Stimulated activated CD4-positive, alpha-beta T cell treated with anti-CD3 and anti-CD28 coated beads, Interleukin-12 subunit alpha, Interleukin-12 subunit beta, amount 100 ng/mL, for 48 hours (primary cell): Measurements from ENCODE around the gene LRRN2.
"Not testable (repeated sequence)": the region's sequence is repeated elsewhere in the genome, so short reads cannot be mapped to it uniquely, and the experiment has no call there.

Experiments
- DNase-seq, 3 donors: peaks; one replicate each; pipeline ENCODE4 v3.0.0-alpha.2; 2020; ENCODE audit warnings: low read depth in 2 of 3, low spot score in 1 of 3

Gene LRRN2

DNA sequence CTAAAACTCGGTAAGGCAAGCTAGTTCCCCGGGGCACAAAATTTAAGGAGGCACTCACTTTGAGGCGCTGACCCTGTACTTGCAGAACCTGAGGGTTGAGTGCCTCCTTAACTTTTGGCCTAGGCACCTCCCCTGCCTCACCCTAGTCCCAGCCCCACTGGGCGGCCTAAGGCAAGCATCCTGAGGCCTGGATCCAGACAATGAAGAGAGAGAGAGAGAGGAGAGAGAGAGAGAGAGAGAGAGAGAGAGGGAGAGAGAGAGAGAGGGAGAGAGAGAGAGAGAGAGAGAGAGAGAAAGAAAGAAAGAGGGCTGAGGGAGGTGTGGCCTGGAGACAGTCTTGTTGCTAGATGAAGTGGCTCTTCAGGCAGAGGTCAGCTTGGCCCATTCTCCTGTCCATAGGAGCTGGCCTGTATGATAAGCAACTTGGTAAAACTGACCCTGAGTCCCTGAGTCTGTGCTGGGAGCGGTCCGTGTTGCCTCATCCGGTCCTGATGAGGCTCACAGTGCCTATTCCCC is 7.4 kb upstream of the LRRN2 start:
- no peak for DNase-seq

DNA sequence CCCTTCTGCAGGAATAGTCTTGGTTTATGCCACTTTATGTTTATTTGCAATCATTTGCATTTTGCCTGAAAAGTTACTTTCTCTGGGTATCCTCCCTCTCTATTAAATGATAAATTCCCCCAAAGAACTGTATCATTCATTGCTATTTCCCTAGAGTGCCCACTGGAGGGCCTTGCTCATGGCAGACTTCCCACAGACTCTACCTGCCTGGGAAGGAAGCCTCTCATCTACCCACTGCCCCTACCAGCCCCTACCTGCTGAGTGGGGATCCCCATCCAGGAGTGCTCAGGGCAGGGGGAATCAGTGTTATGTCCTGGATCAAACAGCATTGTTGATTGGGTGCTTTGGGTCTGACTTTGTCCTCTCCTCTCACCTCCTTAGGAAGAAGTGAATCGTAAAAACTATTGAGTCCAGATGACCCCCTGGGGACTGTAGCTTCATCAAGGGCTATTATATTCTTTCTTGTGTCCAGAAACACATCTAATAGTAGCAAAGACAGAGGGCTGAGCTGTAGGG is 6.8 kb upstream of the LRRN2 start:
- DNase-seq: no peak

DNA sequence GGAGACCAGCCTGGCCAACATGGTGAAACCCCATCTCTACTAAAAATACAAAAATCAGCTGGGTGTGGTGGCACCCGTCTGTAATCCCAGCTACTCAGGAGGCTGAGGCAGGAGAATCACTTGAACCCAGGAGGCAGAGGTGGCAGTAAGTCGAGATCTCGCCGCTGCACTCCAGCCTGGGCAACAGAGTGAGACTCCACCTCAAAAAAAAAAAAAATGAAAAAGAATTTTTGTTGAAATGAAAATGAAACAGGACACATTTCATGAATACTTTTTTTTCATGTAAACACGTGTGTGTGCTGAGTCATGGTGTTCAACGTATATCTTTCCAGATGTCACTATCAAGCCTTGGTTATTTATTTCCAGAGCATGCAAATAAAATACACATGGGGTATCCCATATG is 5.8 kb upstream of the LRRN2 start:
- DNase-seq: not testable (repeated sequence)

DNA sequence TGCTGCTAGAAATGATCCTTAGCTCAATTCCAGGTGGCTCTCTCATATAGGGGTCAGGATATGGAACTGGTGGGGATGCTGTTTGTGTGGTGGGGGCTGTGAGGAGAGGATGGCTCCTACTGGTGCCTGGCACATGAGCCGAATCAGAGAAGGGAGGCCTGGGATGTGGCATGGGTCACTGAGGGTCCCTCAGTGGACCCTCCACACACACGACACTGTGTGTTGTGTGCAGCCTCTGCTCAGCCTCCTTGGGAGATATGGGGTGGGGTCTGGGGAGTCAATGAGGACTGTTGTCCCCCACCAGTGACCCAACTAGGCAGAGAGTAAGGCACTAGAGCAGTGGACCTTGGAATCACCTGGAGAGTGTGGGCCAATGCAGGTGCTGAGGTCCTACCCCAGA is 3.2 kb upstream of the LRRN2 start:
- no peak for DNase-seq

DNA sequence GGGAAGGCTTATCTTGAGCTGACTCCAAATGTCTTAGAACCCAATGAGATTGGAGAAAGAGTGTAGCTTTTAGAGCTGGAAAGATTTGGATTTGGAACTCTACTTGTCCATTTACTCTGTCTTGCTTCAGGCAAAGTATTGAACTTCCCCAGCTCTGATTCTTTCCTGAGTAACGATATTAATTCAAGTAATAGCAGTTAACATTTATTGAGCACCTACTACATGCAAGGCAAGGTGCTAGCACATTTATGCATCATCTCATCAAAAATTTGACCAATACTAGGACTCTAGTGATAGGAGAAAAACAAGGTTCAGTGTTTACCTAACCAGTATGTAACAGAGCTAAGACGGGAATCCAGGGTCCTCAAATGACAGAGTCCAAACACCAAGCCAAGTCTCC is 2.5 kb upstream of the LRRN2 start:
- DNase-seq: no peak

DNA sequence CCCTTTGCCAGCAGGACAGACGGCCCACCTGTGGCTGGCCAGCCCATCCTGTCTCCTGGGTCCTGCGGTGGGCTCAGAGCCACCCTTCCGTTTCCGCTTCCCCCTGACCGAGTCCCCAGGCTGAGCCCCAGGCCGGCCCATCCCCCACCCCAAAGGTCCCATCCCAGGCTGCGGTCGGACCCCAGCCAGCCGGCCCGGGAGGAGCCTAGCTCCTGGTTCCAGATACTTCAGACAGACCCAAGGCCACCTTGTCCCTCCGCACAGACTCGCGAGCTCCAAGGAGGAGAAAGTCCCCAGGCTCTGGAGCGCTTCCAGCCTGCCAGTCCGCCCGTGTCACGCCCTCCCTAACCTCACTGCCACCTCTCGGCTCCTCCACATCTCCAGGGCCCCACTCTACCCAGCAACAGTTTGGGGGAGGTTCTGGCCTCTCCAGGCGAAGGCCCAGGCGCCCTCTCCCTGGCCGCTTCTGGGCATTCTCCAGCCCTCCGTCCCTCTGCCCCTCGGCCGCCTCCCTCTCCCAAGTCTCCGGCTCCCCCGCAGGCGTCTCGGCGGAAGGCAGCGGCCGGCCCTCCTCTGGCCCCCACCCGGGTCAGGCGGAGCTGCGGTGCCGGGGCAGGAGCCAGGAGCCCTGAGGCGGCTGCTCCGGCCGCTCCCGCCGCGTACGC is 835 bp downstream of the LRRN2 start:
- no peak for DNase-seq

DNA sequence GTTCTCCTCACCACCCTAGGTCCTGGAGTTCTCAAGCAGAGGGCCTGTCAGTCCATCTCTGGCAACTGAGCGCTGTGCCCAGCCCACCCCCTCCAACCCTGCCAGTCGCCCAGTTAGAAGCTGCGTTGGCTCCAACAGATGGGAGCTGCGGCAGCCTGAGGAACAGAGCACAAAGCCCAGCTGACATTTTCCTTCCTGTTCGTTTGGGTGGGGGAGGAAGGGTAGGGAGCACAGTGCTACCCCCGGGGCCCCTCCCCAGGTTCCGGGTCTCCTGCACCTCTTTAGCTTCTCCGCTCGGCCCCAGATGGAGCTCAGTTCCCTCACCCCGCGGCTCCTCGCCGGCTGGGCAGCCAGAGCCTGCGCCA is 1.4 kb downstream of the LRRN2 start:
- no peak for DNase-seq

DNA sequence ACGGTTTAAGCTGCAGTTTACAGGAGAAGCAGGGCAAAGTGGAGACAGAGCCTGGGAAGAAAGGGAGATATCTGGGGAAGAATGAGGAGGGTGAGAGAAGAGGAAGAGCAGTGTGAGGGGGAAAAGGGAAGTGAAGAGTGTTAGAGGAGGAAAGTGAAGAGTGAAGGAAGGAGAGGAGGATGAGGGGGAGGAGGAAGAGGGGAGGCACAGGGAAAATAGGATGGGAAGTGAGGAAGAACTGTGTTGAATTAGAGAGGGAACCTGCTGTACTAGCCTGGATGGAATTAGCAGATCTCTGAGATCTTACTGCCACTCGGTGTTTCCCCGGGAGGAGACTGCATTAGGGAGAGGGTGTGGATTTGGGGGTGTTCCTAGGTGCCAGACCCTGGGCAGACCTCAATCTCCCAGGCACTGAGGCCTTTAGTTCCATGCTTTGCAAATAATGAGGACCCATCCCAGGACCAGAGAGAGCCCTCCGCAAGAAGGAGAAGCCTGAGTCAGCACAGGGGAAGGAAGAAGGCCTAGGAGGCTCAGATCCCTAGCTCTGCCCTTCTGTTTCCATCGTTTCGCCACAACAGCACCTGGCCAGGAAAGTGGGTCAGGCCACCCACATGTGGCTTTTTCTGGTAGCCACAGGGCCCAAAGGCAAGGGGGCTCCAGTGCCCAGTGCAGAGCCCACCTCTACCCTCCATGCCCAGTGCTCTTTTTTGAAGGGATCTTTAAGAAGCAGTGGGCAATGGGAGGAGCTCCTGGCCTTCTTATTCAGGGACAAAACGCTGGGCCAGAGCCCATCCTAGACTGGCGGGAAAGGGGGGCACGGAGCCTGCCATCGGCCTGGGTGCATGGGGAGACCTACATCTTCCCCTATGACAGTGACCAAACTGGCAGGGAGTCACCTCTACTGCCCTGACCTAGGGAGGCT is 2.0 kb downstream of the LRRN2 start:
- no peak for DNase-seq

DNA sequence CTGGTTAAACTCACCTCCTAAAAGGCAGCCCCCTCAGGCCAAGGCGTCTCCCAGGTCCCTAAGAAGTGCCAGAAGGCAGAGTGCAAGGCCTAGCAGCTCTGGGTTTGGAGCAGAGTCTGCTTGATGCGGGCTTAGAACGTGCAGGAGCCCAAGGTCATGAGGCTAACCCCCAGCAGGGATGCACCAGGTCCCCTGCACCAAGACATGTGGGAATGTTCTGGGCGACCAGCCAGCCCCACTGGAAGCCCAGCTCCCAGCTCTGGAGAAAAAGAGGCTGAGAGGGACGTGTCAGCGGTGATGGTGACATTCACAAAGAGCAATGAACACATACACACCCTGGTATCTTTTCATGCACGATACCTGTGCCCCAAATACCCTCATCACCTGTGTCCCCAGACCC is 5.1 kb downstream of the LRRN2 start:
- no peak for DNase-seq

DNA sequence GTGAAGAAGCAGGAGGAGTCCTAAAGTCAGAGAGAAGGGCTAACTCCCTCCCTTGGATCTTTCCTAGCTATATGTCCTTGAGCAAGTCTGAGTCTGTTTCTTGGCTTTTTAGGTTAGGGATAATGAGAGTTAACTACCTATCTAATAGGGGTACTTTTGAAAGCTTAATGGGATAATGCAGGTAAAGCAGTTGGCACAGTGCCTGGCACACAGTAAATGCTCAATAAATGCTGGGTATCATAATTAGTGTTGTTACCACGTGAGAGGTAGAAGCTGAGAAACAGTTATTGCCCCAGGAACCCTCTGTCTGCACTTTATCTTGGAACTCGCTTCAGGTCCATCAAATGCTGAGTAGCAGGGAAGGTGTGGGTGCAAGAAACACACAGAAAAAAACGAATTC is 5.5 kb downstream of the LRRN2 start:
- no peak for DNase-seq

DNA sequence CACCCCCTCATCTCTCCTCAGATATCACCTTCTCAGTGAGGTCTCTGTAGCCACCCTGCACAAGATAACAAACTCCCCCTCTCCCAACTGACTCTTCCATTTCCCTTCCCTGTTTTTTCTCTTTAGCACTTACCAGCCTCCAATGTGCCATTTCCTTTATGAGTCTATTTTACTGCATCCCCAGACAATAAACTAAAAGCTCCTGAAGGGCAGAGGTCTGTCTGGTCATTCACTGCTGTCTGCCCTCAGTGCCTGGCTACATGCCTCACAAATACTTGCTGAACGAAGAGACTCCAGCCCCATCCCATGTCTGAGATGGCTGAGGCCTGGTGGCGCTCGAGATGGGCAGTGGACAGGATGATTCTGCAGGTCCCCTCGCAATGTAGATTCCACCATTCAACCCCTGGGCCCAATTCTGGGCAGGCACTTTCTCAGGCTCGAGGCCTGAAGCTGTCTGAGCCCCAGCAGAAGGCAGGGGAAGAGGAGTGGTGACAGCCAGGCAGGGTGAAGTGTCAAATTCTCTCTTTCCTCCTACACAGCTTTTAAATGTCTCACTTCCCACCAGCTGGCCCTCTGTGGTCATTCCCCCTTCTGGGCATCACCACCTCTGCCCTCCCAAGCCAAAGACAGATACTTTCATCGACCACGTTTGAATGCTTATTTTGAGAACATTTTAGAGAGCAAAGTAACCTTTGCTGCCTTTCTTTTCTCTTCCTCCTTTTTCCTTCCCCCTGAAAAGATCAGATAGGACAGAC is 6.6 kb downstream of the LRRN2 start:
- DNase-seq: no peak

DNA sequence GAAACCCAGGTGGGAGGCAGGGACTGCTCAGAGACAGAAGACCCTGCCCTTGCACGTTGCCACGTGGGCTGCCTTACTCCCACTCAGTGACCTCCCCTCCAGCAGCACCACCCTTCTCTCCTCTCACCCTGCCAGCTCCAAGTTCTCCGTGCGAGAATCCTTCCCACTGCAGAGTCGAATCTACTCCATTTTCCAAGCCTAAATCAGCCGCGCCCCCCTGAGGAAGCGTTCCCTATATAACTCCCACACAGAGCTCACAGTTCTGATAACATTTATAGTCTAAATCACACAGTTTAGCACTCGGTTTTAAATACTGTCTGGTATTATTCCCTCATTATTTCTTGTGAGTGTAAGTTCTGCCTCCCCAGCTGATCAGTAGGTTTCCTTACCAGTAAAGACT is 7.7 kb downstream of the LRRN2 start:
- DNase-seq: no peak

DNA sequence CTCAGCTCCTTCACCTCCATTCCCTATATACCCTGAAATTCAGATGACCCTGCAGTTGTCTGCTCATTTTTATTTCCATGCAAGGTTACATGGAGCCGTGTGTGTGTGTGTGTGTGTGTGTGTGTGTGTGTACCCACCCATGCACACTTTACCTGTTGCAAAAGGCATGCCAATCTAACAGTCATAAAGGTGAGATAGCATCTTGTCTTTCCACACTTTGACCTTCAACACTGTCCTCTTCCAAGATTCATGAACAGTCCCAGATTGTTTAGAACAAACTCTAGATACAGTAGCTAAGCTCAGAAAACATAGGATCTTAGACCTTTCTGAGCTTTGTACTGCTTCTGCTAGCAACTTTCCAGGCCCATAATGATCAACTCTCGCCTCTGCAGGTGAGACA is 9.5 kb downstream of the LRRN2 start:
- DNase-seq: no peak

DNA sequence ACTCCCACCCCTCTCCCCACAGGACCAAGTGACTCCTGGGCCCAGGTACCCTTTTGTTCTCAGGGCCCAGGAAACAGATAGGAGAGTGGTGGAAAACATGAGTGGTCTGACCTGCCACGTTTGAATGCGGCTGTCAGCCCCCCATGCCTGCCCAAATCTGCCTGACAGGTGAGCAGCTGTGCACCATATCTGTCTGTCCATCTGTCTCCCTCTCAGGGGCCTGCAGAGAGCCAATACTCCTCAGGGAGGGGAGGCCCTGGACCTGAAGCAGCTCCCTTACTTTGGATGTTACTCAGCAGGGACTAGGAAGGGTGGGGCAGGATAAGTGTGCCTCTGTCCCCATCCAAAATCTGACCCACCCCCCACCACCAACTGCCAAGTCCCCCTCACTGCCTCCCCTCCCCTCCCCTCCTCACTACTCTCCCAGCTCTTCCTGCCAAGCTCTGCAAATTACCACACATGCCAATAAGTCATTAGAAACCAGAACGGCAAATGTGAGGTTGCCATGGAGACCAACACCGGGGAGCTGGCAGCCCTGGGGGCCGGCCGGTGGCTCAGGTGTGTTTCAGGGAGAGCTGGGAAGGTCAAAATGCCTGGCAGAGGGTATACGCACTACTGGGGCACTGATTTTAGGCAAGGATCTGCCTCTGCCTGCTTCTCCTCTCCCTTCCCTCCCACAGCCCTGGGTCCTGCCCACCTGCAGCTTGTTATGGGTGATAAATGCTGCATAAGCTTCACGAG is 11.5 kb downstream of the LRRN2 start:
- DNase-seq: no peak

DNA sequence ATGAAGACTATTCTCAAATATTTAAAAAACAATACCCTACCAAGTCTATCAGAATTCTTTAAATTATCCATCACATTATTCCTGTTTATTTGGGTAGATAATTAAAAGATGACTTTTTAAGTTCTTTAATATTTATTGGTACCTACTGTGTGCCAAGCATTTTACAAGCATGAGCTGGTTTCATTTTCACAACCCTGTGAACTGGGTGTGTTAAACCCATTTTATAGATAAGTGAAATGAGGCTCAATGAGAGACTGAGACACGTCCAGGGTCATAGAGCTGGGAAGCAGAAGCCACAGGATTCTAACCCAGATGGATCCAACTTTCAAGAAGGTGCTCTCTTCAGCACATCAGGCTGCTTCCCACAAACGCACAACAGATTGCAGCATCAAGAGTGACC is 12.3 kb downstream of the LRRN2 start:
- DNase-seq: no peak

DNA sequence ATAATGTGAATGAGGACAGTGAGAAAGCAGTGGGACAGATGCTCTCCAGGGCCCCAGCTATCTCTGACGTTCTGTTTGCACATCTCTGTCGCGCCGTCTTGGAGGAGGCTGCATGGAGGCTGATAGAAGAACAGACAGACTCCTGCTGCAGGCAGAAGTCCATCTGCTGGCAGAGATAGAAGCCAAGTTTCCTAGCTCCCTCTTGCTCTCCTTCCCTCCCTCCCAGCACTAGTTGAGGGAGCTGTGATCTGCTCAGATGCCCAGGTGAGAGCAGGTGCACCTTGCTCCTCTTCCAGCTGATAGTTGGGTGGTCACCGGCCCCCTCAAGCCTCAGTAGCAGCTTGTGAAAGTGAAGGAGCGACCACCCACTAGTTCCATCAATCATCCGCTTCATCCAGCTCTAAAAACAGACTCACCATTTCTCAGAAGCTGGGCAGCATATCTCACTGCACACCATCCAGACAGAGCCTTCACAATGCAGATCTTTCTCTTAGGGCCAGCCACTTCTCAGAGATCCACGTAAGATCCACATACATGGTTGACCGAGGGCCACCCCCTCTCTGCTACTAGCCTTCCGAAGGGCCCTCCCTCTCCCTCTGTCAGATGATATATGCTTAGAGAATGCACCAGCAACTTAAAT is 12.9 kb downstream of the LRRN2 start:
- no peak for DNase-seq

DNA sequence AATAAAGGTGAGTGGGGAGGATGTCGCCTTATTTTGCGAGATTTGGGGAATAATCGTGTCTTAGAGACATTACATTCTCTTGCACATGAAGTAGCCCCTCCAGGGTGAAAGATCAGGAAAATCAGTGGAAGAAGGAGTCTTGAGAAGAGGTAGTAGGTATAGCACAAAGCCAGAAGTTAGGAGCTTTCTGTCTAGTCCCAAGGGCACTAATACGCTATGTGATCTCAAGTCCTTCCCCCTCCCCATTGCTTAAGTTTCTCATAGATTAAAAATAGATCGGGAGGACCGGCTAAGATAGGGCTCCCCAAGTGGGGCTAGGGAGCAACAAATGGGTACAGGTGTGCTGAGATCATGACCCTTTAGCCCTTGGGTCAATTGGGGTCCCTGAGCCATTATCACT is 13.5 kb downstream of the LRRN2 start:
- DNase-seq: no peak

DNA sequence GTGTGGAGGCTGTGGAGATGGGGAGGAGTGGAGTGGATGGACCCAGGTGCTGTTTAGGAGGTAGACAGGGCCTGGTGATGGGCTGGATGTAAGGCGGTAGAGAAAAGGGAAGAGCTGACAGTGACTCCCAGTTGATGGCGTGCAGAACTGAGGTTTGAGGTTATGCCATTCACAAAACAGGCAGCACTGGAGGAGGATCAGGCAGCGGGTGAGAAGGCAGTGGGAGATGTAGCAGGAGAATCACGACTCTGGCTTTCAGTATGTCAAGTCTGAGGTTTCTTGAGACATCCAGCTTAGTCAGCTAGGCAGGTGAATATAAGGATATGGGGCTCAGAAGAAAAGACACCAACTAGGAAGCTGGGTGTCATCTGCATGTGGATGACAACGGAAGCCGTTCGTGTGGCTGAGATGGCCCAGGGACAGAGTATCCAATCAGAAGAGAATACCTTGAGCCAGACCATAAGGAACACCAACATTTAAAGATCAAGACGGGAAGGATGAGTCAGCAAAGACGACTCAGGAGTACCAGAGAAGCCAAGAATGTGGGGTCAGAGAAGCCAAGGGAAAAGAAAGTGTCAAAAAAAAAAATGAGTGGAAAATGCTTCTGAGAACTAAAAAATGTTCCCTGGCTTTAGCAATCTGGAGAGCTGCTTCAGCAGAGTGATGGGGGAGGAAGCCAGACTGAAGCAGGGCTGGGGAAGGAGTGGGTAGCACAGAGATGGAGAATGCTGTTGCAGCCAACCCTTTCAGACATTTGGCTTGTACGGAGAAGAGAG is 15.2 kb downstream of the LRRN2 start:
- DNase-seq: no peak

DNA sequence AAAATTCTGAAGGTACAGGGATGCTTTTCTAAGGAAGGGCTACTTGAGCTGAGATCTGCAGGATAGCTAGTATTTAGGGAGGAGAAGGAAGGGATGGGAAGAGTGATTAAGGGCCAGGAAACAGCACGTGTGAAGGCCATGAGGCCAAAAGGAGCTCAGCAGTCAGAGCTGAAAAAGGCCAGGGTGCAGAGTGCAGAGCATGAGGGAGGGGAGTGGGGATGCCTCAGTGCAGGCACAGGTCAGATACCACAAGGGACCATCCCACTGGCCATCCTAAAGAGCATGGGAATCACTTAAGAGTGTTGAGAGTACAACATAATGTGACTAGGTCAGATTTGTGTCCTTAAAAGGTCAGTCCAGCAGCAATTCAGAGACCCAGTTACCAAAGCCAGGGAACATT is 16.0 kb downstream of the LRRN2 start:
- no peak for DNase-seq

DNA sequence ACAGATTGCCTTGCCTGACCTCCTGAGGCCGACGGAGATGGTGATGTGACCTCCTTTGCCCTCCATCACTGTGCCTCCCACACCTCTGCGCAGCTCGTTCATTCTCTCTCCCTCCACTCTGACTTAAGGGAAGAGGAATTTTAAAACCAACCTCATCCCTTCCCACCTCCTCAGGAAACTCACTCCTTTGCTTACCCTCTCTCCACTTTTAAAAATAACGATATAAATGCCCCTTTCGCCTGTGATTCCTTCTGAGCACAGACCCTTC is 21.2 kb downstream of the LRRN2 start:
- DNase-seq: no peak
